ENCODE results near the gene GLB1L2.

Gene GLB1L2

DNA sequence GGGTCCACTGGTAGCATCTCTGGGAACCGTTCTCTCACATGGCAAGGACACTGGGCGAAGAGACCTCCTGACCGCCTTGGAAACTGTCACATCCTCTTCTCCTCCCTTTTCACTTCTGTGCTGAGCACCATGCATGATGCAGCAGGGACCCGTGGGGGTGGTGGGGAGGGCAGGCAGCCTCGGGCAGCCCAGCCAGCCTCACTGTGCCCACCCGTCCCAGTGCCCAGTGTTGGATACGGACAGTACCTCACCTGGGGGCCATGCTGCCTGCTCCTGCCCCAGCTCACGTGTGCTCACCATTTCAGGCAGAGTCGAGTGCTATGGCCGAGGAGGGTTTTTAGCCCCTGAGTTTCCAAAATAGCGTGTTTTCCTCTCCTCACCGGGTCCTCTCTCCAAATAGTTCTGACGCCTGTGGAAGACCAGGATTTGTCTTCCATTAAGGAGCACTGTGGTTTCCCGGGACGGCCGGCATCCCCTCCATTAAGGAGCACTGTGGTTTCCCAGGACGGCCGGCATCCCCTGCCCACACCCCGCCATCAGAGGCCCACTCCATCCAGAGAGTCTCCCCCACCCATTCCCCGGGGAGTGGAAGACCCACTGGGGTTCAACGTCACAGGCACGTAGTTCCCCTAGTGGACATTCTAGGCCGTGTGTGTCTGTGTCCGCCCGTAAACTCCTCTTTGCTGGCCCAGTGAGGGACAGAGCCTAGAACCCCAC lies 57.8 kb downstream of the GLB1L2 start:
- DNase-seq: no peak

DNA sequence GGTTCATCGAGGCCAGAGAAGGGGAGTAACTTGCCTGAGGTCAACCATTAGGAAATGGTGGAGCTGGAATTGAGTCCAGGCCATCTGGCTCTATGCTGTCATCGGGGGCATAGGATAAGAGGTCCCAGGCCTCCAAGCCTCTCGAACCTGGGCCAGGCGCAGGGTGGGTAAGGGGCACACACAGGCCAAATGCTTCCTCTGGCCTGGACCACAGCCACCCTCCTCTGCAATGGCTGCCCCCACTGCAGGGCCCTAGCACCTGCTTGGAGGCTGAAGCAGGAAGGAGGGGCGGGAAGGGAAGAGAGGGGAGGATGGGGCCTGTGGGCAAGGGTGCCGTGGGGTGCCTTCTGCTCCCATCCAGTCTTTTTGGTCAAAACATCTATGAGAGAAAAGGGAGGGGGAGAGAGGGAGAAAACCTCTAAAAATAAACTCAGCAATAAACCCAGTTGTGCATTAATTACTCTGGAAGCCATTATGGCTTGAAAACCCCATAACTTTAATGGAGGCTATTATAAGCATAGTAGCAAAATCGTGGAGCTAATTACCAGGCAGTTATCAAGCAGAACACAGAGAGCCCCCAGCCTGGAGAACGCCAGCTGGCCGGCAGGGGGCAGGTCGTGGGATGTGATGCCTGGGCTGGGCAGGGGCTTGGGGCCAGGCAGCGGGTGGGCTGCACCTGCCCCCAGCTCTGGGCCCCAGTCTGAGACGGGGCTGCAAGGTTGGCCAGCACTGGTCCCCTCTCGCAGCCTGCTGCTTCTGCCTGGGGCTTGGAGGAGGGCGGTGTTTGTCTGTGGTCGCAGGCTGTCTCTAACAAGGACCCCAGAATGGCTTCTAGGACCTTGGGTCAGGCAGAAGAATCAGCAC lies 59.1 kb downstream of the GLB1L2 start:
- DNase-seq: no peak

DNA sequence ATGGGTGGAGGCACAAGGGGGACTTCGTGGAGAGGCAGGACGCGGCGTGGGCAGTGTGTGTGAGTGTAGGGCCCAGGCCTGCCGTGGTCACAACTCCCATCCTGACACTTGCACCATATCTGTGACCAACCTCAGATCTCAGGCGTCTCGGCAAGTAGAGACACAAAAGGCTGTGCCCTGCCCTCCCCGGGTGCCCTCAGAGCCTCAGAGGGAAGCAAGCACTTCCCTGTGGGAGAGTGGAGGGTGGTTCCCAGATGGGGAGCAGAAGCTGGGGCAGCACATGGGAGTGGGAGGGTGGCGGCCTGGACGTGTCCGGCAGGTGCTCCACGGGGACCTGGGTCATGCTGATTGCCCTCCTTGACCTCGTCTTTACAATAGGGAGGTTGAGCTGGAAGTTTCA lies 59.9 kb downstream of the GLB1L2 start:
- no peak for DNase-seq

DNA sequence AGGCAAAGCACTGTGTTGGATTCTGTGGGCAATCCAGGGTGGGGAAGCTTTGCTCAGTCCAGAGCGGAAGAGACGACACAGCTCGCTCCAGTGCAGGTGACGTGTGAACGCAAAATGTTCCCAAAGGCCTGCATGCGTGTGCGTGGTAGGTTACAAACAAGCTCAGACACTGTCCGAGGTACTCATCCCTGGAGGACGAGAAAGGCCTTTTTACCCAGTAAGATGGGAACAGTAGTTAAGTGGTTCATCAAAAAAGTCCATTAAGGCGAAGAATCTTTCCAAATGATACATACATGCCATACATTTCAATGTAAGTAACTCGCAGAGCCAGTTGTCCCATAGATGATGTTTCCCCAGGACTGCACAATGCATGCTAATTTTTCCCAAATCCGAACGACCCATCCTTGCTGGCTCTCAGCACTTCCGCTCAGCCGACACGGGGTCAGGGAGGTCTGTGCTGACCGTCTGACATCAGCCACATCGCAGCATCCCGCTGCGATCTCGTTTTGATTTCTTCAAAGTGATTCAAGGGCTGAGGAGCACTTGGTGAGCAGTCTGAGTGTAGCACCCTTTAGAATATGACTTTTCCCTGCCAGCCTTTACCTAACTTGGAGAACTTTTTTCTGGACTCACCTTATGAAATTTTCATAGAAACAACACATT lies 61.3 kb downstream of the GLB1L2 start:
- no peak for DNase-seq

DNA sequence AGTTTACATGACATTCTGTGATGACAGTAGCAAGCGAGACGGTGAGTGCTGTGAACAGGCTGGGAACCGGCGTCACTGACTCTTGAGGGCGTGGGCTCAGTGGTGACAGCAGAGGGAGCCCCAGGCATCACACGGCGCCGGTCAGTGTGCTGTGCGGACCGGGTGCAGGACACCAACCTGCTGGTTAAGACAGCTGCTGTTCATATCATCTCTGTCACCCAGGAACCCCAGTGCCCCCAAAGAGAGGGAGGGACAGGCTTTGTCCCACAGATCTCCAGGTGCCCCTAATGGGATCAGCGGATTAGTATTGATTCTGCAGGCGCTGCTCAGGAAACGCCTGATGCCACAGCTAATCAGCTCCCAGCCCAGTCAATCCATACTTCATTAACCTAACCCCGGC lies 61.9 kb downstream of the GLB1L2 start:
- DNase-seq: no peak

DNA sequence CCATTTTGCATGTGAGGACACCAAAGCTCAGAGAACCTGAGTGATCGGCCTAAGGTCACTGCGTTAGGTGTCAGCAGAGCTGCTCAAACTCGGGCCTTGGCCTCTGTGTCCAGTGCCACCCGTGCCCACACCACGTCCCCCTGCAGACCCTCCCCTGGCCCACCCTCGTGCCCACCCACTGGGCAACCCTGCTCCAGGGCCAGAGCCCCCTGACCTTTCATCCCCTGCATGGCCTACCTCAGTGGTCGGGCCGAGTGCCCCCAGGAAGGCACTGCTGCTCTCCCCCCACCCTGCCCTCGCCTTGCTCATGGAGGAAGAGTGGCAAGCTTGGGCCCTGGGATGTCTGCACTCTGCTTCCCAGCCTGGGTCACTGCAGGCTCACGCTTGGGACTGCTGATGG lies 62.5 kb downstream of the GLB1L2 start:
- DNase-seq: no peak

DNA sequence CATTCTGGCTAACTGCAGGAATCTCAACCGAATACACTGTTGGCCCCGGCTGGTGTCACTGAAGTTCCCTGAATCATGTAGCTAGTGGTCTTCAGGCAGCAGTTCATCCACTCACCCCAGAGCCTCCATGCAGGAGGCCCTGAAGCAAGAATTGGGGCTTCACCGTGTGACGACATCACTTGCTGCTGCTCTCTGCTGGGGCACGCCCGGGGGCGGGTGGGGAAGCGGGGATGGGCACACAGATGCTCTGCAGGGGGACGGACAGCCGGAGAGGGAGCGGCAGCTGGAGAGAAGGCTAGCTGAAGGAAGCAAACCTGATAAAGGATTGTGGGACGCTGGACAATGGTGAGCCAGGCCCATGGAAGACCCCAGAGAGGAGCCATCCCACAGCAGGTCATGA lies 63.2 kb downstream of the GLB1L2 start:
- no peak for DNase-seq

DNA sequence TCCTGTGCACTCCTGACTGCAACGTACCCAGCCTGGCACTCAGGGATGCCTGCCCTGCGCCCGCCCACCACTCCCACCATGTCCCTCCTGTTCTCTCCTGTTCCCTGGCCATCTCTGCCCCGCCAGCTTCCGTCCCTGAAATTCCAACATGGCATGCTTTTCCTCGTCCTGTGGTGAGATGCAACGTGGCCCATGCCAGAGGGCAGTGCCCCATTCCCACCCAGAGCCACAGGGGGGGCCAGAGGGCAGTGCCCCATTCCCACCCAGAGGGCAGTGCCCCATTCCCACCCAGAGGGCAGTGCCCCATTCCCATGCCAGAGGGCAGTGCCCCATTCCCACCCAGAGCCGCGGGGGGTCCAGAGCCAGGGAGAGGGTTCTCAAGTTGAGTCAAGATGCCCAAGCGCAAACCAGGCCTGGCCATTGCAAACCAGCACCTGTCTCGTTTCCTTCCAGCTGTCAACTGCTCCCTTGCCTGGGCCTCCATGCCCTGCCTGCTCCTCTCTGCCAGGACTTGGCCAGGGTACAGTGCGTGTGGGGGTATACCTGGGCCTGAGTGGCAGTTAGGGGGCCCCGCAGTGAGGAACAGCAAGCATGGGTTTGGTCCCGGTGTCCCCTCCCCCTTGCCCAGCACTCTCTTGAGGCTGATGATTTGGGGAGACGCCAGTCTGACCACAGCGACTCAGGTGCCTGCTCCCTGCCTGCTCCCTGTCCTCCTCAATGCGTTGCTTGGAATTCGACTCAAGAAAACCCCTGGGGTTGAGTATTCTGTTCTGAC lies 65.7 kb downstream of the GLB1L2 start:
- DNase-seq: no peak

DNA sequence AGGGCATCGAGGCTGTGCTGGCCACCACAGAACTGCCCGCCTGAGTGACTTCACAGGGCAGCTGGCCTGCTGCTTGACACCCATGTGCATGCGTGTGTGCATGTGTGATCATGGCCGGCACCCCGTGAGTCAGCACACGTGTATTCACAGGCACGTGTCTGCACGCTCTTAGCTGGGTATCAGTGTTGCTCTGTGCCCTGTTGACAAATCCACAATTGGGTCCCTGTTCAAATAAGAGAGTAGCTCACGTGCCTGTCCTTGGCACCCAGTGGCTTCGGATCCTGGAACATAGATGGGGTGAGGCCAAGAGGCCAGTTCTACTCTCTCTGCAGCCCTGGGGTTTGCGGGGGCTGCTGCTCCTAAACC lies 66.3 kb downstream of the GLB1L2 start:
- no peak for DNase-seq

DNA sequence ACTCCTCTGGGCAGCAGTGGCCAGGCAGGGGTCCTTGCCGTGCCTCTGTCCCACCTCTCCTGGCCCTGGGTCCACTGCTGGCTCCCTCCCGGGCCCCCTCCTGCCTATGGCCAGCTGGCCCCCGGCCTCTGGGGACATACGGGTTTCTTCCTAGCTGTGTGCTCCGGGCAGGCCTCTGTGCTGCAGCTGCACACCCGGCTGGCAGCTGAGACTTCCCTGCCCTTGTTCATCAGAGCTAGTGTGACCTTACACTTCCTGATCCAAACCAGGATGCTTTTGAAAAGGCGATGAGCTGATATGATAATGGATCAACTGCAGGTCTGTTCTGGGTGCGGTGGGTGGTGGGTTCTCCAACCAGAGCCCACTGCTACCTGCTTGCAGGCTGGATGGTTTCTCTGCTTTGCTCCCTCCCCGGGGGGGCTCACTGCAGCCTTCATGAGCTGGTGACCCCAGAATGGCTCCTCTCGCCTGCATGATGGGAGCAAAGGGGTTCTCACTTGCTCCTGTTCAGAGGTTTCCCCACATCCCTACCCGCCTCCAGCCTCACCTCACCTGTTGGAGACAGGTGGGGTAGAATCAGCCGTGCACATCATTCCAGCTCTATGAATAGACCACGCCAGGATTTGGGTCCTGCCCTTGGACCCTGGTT lies 67.0 kb downstream of the GLB1L2 start:
- DNase-seq: no peak

DNA sequence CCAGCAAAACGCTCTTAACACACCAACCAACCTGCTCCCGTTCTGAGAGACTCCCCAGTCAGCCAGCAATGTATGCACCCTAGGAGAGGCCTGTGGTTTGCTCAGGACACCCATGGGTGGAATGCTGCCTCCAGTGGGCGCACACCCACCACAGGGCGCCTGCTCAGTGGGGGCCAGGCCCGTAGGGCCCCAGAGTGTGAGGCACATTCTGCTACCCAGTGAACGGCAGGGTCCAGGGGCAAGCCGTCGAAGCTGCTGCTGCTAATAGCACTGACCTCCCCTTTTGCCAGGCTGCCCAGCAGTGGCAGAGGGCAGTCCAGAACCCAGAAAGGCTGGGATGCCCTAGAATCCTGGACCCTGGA lies 67.5 kb downstream of the GLB1L2 start:
- DNase-seq: no peak

DNA sequence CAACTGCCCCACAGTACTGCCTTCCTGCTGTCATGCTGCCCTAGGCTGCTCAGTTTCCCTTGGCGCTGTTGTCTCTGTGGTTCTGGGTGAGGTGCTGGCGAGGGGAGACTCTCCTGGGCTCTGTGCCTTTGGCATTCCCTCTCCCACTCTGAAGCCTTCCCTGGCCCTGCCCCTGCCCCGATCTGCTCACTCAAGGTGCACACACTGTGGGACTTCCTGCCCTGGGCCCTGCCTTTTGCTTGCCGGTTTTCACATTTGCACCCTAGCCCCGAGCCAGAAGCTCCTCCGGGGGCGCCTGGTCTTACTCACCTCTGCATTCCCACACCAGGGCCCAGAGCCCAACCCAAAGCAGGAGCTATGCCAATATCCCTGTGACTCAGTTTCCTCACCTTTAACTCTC lies 68.2 kb downstream of the GLB1L2 start:
- DNase-seq: no peak

DNA sequence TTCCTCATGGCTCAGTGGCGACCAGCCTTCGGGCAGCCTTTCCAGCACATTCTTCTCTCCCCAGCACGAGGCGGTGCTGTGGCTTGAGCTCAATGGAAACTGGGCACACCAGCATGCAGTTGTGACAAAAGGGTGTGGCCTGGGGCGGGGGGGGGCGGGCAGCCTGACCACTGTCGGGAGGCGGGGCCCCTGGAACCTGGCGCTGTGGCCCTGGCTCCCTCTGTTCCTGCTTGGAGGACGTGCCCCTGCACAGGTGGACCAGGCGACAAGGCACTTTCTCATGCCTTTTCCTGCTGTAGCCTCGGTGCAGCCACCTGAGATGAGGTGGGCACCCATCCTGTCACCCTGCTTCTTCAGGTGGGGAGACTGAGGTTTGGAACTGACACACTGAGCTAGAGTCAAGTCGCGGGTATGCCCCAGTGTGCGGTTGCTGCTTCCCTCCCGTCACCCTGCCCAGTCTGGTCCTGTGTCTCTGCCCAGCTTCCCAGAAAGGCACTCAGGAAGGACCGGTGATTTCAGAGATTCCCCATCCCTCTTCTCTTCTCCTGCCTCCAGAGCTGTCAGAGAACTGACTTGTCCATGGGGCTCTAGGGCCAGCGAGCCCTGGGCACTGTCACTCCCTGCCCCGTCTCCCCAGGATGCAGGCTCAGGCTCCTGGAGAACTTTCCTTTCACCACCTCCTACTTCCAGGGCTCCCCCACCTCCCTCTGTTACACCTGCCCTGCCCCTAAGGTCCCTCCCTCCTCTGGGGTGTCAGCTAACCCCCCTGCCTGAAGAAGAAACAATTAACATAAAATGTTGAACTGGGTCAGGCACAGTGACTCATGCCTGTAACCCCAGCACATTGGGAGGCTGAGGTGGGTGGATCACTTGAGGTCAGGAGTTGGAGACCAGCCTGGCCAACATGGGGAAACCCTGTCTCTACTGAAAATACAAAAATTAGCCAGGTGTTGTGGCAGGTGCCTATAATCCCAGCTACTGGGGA lies 70.3 kb downstream of the GLB1L2 start:
- DNase-seq: no peak

DNA sequence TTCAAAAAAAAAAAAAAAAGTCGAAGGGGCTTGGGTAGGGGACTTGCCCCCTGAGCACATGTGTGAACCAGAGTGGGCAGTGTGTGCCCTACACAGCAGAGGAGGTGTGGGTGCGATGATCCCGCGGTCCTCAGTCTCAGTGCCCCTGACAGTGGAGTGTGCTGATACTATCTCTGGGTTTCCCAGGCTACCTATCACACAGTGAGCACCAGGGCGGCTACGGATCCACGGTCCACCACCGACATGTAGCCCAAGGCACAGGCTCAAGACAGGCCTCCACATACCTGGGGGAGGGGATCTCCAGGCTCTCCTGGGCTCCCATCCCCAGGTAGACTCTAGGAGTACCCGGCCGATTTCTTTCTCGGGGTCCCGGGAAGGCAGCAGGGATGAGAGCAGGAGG lies 71.1 kb downstream of the GLB1L2 start:
- DNase-seq: no peak

DNA sequence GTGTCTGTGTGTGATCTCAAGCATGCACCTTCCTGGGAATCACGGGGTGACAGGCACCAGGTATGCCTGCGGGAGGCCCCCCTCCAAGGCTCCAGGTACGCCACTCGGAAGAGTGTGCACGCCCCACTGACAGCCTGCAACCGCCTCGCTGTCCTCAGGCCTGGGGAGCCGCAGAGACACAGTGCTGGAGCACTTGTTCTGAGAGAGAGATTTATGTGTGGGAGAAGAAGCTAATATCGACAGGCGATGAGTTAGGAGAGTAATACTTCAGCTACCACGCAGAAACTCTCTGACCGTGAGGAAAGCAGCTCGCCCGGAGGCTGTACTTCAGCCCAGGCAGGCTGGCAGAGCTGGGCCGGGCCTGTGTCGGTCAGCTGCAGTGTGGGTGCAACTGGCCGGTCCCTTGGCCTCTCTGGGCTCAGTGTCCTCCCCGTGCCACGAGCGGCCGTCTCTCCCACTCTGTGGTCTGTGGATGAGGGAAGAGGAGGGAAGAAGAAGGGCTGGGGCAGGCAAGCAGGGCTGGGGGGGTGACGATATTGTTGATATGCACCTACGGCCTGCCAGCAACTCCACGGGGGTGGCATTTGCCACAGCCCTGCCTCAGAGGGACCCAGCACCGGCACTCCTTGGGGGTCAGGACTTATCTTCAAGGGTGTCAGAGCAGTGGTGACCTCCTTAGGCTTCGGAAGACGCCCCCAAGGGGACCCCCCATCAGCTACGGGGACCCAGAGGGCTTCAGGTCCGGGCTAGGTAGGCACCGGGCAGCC lies 73.0 kb downstream of the GLB1L2 start:
- no peak for DNase-seq

DNA sequence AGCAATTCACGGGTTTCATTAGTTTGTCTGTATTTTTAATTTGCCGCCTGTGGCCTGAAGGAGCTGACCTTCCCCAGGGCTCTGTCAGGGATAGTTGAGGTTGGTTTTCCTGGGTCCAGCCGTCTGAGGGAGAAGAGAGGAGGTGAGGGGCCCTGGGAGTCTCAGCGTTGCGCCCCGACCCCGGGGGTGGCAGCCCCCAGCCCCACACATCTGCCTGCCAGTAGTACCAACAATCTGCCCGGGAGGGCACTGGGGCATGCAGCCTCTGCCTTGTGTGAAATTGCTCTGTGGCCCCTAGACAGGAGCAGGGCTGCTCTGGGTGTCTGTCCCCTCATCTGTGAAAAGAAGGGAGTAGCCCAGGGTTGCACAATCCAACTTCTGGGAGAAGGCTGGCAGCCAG lies 73.6 kb downstream of the GLB1L2 start:
- no peak for DNase-seq

DNA sequence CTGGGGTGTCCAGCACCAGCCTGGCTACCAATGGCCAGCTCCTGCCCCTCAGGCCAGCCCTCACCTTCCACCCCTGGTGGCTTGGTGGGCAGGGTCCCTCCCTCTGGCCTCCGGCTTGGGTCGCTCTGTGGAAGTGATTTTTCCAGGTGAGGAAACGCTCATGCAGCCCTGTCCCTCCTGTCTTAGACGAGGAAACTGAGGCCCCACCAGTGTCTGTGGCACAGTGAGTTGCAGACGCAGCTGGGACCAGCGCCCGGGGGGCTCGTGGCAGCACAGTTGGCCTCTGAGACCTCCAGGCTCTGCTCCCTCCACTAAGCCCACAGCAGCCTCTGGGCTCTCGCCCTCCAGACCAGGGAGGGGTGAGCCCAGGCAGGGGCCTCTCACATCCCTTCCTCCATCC lies 74.1 kb downstream of the GLB1L2 start:
- no peak for DNase-seq

DNA sequence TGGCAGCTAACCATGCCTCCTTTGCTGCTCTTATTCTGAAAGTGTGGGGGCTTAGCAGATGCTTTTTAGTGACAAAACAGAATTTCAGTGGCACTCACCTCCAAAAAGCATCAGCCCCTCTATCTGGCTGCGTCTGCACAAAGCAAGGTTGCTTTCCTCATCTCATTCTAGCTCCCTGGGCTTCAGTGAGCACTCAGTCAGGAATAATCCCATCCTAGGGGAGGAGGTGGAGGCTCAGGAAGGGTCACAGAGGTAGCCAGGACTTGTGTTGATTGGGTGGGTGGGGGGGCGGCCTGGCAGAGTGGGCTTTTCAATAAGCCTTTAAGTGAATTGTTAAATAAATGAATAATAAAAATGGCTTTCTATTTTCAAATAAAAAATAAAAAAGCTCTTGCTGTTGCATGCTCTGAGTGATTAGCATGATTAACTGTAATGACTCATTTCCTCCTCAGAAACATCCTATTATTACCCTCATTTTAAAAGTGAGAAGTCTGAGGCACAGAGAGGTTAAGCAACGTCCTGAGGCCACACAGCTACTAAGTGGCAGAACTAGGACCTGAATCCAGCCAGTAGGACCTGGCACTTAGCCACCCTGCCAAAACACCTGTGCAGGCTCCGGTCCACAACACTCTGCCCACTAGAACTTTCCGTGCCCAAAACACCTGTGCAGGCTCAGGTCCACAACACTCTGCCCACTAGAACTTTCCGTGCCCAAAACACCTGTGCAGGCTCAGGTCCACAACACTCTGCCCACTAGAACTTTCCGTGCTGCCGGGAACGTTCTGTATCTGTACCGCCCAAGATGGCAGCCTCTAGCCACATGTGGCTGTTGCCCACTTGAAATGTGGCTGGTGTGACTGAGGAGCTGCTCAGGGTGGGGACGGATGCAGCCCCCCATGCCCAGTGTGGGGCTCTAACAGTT lies 74.7 kb downstream of the GLB1L2 start:
- no peak for DNase-seq

DNA sequence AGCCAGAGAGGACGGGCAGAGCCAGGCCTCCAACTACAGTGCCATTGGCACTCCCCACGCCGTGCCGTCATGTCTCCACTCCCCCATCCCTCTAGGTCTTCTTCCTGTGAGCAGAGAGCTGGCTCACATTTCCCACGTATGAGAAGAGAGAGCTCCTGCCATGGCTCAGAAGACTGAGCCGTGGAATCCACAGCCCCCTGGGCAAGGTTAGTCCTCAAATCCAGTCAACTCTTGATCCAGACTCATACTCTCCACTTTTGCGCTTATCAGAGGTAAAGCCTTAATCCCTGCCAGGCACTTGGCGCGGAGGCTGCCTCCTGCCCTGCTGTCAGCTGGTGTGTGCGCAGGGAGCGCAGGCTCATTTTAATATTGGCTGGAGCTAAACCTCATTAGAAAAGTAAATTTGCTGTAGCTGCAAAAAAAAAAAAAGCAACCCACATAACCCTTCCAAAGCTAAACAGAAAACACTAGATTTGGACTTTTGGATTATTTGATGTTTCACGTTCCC lies 75.6 kb downstream of the GLB1L2 start:
- no peak for DNase-seq

Data from NCI-H2107 (cell line).